HepG2 (cell line): ENCODE data around the gene GRIK4. TPM values are rescaled to one million over a fixed set of nuclear protein-coding genes. Genes with fewer than 3 reads are reported as not detected.

Experiments used
- BHLHE40 ChIP-seq: IDR thresholded peaks from 2 replicates; pipeline ENCODE4 v1.6.1; 2011; ENCODE audit warnings: low read length, improper control_type of control experiment
- SMARCC2 ChIP-seq: fragments of 450-650 bp; IDR thresholded peaks from 2 replicates; pipeline ENCODE4 v1.6.1; 2017; ENCODE audit warnings: antibody characterized with exemption, mild to moderate bottlenecking
- polyA plus RNA-seq, 8 experiments: library from polyadenylated mRNA; depleted of rRNA in 3 of 8; stranded (reverse) in 7 of 8; unstranded in 1 of 8; fragments of >200 nt; fragmentation: Illumina TruSeq in 4 of 8; extraction: Trizol in 4 of 8; gene quantifications; 2 replicates each; pipeline versions ENCODE4 v1.2.1 to v1.2.3, GENCODE V29; 2011 to 2016; ENCODE audit warnings: low read depth in 4 of 8, missing spikeins in 1 of 8, mixed read lengths in 1 of 8; ENCODE audit not compliant: insufficient read depth in 1 of 8
- total RNA-seq, 5 experiments: library from RNA; depleted of rRNA; stranded (reverse); fragments of >200 nt; fragmentation: Illumina TruSeq; extraction: Trizol; gene quantifications; 2 replicates each; pipeline ENCODE4 v1.2.3, GENCODE V29; 2016; ENCODE audit warnings: low read depth in 1 of 5
- TF ChIP-seq, protein P1 (sequence below): sonication (generic); formaldehyde crosslinking; IDR thresholded peaks from 2 replicates; pipeline ENCODE4 v1.4.0; 2020; ENCODE audit warnings: mild to moderate bottlenecking, missing genetic modification reagents
- TF ChIP-seq, protein P2 (sequence below): sonication (generic); formaldehyde crosslinking; IDR thresholded peaks from 2 replicates; pipeline ENCODE4 v1.4.0; 2020; ENCODE audit warnings: missing genetic modification reagents, borderline replicate concordance

Gene GRIK4
- total and polyA plus RNA-seq, 2 of the 13 experiments (the other 11 are each of a cell fraction or from before 2014, with no cell fraction given), result 0.04 to 0.07 TPM

DNA sequence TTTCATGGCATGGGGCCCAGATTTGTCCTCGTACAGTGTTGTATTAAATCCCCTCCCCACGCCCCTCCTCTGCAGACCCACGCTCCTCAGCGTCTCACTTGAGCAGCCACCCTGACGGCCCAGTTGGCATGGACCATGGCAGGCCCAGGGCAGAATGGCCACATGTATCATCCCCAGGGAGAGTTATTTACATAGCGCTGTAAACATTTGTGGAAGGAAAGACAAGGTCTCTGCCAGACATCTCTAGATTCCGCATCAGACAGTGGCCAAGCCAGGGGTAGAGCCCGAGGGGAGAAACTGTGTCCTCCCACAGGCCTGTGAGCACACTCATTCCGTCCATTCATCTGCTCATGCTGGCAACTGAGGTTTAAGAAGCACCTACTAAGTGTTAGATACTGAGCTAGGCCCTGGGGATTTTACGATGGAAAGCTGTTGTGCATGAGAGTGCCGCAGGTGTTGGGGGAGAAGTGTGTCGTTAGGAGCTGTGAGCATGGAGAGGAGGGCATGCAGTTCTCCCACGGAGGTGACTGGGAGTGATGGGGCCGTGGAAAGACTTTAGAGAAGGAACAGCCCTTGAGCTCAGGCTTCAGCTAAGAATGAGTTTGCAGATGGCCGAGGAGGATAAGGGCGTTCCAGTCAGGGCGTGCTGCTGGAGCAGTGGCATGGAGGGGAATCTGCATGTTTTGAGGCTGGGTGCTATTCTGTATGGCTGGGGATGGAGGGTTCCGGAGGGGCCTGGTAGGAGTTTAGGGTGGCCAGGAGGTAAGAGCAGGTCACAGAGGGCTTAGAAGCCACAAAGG, 94.9 kb downstream of the GRIK4 start (continued):
- TF ChIP-seq, protein P1, sequence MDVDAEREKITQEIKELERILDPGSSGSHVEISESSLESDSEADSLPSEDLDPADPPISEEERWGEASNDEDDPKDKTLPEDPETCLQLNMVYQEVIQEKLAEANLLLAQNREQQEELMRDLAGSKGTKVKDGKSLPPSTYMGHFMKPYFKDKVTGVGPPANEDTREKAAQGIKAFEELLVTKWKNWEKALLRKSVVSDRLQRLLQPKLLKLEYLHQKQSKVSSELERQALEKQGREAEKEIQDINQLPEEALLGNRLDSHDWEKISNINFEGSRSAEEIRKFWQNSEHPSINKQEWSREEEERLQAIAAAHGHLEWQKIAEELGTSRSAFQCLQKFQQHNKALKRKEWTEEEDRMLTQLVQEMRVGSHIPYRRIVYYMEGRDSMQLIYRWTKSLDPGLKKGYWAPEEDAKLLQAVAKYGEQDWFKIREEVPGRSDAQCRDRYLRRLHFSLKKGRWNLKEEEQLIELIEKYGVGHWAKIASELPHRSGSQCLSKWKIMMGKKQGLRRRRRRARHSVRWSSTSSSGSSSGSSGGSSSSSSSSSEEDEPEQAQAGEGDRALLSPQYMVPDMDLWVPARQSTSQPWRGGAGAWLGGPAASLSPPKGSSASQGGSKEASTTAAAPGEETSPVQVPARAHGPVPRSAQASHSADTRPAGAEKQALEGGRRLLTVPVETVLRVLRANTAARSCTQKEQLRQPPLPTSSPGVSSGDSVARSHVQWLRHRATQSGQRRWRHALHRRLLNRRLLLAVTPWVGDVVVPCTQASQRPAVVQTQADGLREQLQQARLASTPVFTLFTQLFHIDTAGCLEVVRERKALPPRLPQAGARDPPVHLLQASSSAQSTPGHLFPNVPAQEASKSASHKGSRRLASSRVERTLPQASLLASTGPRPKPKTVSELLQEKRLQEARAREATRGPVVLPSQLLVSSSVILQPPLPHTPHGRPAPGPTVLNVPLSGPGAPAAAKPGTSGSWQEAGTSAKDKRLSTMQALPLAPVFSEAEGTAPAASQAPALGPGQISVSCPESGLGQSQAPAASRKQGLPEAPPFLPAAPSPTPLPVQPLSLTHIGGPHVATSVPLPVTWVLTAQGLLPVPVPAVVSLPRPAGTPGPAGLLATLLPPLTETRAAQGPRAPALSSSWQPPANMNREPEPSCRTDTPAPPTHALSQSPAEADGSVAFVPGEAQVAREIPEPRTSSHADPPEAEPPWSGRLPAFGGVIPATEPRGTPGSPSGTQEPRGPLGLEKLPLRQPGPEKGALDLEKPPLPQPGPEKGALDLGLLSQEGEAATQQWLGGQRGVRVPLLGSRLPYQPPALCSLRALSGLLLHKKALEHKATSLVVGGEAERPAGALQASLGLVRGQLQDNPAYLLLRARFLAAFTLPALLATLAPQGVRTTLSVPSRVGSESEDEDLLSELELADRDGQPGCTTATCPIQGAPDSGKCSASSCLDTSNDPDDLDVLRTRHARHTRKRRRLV (CRISPR knock-in tag), result no peak
- TF ChIP-seq BHLHE40 (no peak), SMARCC2 (no peak)
- TF ChIP-seq, protein P2, sequence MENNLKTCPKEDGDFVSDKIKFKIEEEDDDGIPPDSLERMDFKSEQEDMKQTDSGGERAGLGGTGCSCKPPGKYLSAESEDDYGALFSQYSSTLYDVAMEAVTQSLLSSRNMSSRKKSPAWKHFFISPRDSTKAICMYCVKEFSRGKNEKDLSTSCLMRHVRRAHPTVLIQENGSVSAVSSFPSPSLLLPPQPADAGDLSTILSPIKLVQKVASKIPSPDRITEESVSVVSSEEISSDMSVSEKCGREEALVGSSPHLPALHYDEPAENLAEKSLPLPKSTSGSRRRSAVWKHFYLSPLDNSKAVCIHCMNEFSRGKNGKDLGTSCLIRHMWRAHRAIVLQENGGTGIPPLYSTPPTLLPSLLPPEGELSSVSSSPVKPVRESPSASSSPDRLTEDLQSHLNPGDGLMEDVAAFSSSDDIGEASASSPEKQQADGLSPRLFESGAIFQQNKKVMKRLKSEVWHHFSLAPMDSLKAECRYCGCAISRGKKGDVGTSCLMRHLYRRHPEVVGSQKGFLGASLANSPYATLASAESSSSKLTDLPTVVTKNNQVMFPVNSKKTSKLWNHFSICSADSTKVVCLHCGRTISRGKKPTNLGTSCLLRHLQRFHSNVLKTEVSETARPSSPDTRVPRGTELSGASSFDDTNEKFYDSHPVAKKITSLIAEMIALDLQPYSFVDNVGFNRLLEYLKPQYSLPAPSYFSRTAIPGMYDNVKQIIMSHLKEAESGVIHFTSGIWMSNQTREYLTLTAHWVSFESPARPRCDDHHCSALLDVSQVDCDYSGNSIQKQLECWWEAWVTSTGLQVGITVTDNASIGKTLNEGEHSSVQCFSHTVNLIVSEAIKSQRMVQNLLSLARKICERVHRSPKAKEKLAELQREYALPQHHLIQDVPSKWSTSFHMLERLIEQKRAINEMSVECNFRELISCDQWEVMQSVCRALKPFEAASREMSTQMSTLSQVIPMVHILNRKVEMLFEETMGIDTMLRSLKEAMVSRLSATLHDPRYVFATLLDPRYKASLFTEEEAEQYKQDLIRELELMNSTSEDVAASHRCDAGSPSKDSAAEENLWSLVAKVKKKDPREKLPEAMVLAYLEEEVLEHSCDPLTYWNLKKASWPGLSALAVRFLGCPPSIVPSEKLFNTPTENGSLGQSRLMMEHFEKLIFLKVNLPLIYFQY (CRISPR knock-in tag), result no peak
